HEK293 (cell line): ENCODE results near the gene LARP6.

Experiments
- CTCF ChIP-seq: fragments of 450-650 bp; formaldehyde crosslinking; IDR thresholded peaks from 2 replicates; pipeline ENCODE4 v1.5.1; 2016; ENCODE audit warnings: missing biosample characterization, missing genetic modification characterization
- ZNF341 ChIP-seq: fragments of 450-650 bp; formaldehyde crosslinking; IDR thresholded peaks from 2 replicates; pipeline ENCODE4; 2016; ENCODE audit warnings: low read depth, missing biosample characterization, missing genetic modification characterization
- ZNF510 ChIP-seq: fragments of 450-650 bp; formaldehyde crosslinking; IDR thresholded peaks from 2 replicates; pipeline ENCODE4 v1.5.1; 2018; ENCODE audit warnings: mild to moderate bottlenecking, missing genetic modification characterization, missing biosample characterization; ENCODE audit not compliant: insufficient replicate concordance
- ZNF585B ChIP-seq: fragments of 450-650 bp; formaldehyde crosslinking; IDR thresholded peaks from 2 replicates; pipeline ENCODE4 v1.5.1; 2016; ENCODE audit warnings: missing biosample characterization, missing genetic modification characterization
- ZSCAN5A ChIP-seq: fragments of 450-650 bp; formaldehyde crosslinking; IDR thresholded peaks from 2 replicates; pipeline ENCODE4 v1.5.1; 2016; ENCODE audit warnings: missing biosample characterization, missing genetic modification characterization

- TF ChIP-seq ZNF585B (tag by site-specific recombination) (no peak), CTCF (tag by site-specific recombination) (no peak), ZNF510 (tag by site-specific recombination) (no peak), ZSCAN5A (tag by site-specific recombination) (no peak), ZNF341 (tag by site-specific recombination) (no peak)
Measured at GRCh38 chr15:70829371-70830166, 24.4 kb downstream of the LARP6 start.
